Neural crest cell (in vitro differentiated cells): ENCODE measurements around the gene SPATA3. TPM values are rescaled to one million over a fixed set of nuclear protein-coding genes. Genes with fewer than 3 reads are reported as not detected.
A peak's percentile ranks its signal among the peaks of the same experiment; 100 is the strongest.

Experiments
- DNase-seq: peaks from one replicate; pipeline ENCODE4 v3.0.0; 2021; ENCODE audit warnings: low read depth, mixed read lengths, low spot score
- H3K27ac Mint-ChIP-seq: one replicate; pipeline ENCODE4 v1.8.0; 2021; ENCODE audit warnings: mild to moderate bottlenecking, mixed read lengths; ENCODE audit not compliant: unreplicated experiment
- H3K27me3 Mint-ChIP-seq: 2 replicates; pipeline ENCODE4 v1.8.0; 2021; ENCODE audit warnings: low read depth, mild to moderate bottlenecking, mixed read lengths
- H3K36me3 Mint-ChIP-seq: 2 replicates; pipeline ENCODE4 v1.8.0; 2021; ENCODE audit warnings: low read depth, mild to moderate bottlenecking, mixed read lengths
- H3K4me1 Mint-ChIP-seq: 2 replicates; pipeline ENCODE4 v1.8.0; 2021; ENCODE audit warnings: mixed read lengths
- H3K4me3 Mint-ChIP-seq: one replicate; pipeline ENCODE4 v1.8.0; 2021; ENCODE audit warnings: mild to moderate bottlenecking, mixed read lengths
- H3K9me3 Mint-ChIP-seq: 2 replicates; pipeline ENCODE4 v1.8.0; 2021; ENCODE audit warnings: mixed read lengths
- total RNA-seq: library from RNA; stranded (reverse); gene quantifications from 2 replicates; pipeline ENCODE4 v1.2.1, GENCODE V29; 2021
- TF ChIP-seq, protein P1 (sequence below): fragments of 200-600 bp; sonication (generic); conservative IDR thresholded peaks from 2 replicates; pipeline ENCODE4 v1.5.0; 2021; ENCODE audit warnings: antibody characterized with exemption, mild to moderate bottlenecking

SPATA3 gene
- total RNA-seq, 1 donor from 2014 or later = not detected

DNA sequence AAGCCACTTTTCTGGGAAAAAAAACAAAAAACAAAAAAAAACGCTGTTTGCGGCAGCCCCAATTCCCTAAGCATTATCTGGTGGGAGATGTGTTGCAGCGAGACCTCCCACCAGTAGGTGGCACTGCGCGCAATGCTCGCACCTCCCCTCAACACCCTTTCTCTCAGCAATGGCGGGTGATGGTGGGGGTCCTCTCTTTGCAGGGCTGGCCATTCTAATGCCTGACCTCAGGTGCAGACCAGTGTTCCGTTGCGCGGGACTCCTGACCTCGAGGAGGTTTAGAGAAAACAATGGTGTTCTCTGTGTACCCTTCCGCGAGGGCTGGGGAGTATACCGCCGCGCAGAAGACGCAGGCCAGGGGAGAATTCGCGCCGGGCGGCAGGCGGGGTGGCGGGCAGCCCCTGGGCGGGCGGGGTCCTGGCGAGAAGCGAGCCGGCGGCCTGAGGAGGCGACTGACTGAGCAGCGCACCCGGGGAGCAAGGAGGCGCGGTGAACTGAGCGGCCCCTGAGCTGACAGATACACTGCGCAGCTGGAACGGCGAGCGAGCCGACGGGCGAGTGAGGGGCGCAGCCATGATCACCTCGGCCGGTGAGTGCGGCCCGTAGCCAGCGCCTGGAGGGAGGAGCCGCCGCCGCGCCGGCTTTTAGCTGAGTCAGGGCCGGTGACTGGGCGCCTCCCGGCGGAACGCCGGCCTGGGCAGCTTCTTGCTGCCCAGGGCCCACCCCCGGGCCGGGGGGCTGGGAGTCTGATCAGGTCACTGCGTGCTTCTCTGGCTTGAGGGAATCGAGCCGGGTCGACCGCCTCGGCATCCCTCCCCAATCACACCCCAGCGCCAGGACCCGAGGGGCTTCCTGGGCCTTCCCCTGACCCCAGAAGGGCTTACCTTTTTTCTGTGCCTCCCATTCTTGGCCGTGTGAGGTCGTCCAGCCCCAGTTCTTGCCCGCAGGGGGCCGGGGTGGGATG is 60.8 kb downstream of the SPATA3 start, which contains the start of gene PSMD1:
TSS of gene PSMD1 (plus strand) at position 415 of the 964 bp plus-strand sequence. CDS start at position 574, 159 bp downstream.
- H3K27me3 Mint-ChIP-seq = peaks cover 17% of the 10 kb centered on the region
- H3K9me3 Mint-ChIP-seq = no peaks in the 10 kb centered on the region
- peaks cover 47% of the 10 kb centered on the region for H3K4me1 Mint-ChIP-seq
- H3K36me3 Mint-ChIP-seq = no peaks in the 10 kb centered on the region
- peak within 1 kb of the TSS; percentile 98 for H3K4me3 Mint-ChIP-seq
- H3K27ac Mint-ChIP-seq = peak within 1 kb of the TSS; percentile 100
- DNase-seq = peak; percentile 96
- TF ChIP-seq, protein P1, sequence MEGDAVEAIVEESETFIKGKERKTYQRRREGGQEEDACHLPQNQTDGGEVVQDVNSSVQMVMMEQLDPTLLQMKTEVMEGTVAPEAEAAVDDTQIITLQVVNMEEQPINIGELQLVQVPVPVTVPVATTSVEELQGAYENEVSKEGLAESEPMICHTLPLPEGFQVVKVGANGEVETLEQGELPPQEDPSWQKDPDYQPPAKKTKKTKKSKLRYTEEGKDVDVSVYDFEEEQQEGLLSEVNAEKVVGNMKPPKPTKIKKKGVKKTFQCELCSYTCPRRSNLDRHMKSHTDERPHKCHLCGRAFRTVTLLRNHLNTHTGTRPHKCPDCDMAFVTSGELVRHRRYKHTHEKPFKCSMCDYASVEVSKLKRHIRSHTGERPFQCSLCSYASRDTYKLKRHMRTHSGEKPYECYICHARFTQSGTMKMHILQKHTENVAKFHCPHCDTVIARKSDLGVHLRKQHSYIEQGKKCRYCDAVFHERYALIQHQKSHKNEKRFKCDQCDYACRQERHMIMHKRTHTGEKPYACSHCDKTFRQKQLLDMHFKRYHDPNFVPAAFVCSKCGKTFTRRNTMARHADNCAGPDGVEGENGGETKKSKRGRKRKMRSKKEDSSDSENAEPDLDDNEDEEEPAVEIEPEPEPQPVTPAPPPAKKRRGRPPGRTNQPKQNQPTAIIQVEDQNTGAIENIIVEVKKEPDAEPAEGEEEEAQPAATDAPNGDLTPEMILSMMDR = peak; percentile 92

- no peaks in the 10 kb centered on the region for H3K36me3 Mint-ChIP-seq
- TF ChIP-seq, protein P1 = no peak
- H3K27me3 Mint-ChIP-seq = peaks cover 12% of the 10 kb centered on the region
- no peak for DNase-seq
- no peaks in the 10 kb centered on the region for H3K9me3 Mint-ChIP-seq
- H3K27ac Mint-ChIP-seq = peak overlapping the region; percentile 84
- H3K4me1 Mint-ChIP-seq = peaks cover 41% of the 10 kb centered on the region
- H3K4me3 Mint-ChIP-seq = peak overlapping the region; percentile 98
Measured at GRCh38 chr2:231057590-231057989, 61.7 kb downstream of the SPATA3 start.

Other genes with a start within 250 kb of the SPATA3 start
- gene ITM2C, start 131.2 kb upstream of the SPATA3 start, total RNA-seq = 106 TPM in 2 replicates
- gene GPR55, start 70.9 kb upstream of the SPATA3 start, total RNA-seq = not detected in 2 replicates
- gene C2orf72, start 41.4 kb downstream of the SPATA3 start, total RNA-seq = 3.0 and 3.3 TPM in 2 replicates
- gene PSMD1, start 60.7 kb downstream of the SPATA3 start, total RNA-seq = 128 and 146 TPM in 2 replicates
- gene HTR2B, start 128.9 kb downstream of the SPATA3 start, total RNA-seq = not detected in 2 replicates
- 35.0 and 35.2 TPM in 2 replicates for gene ARMC9, start 202.5 kb downstream of the SPATA3 start, total RNA-seq